WTC11 (cell line): ENCODE data around the gene CCDC51. TPM values are rescaled to one million over a fixed set of nuclear protein-coding genes. Genes with fewer than 3 reads are reported as not detected.

ENCODE experiments used
- ATAC-seq: fragments of 200-7000 bp; cut with Tn5 transposase; 2 replicates; pipeline ENCODE4 v1.10.0; 2021; ENCODE audit warnings: mild to moderate bottlenecking, moderate library complexity
- CTCF ChIA-PET: fragments of 300-600 bp; sonication (Branson Sonifier 250); formaldehyde crosslinking; loops from one replicate; lab custom pipeline; 2021; ENCODE audit warnings: antibody characterized with exemption; lab: Charles Lee
- POLR2A ChIA-PET: fragments of 350-600 bp; sonication (Branson Sonifier 250); formaldehyde crosslinking; loops from one replicate; lab custom pipeline; 2021; ENCODE audit warnings: antibody characterized with exemption; lab: Charles Lee
- DNase-seq: peaks from one replicate; pipeline ENCODE4 v3.0.0; 2021; ENCODE audit warnings: low spot score
- H3K27ac Mint-ChIP-seq: 2 replicates; pipeline ENCODE4 v1.8.0; 2021; ENCODE audit warnings: mixed read lengths
- H3K27me3 Mint-ChIP-seq: 2 replicates; pipeline ENCODE4 v1.8.0; 2021; ENCODE audit warnings: low read depth, mild to moderate bottlenecking, moderate library complexity, mixed read lengths
- H3K36me3 Mint-ChIP-seq: 2 replicates; pipeline ENCODE4 v1.8.0; 2021; ENCODE audit warnings: mixed read lengths
- H3K4me1 Mint-ChIP-seq: 2 replicates; pipeline ENCODE4 v1.8.0; 2022; ENCODE audit warnings: mixed read lengths
- H3K4me3 Mint-ChIP-seq: 2 replicates; pipeline ENCODE4 v1.8.0; 2021; ENCODE audit warnings: mild to moderate bottlenecking, moderate library complexity, mixed read lengths
- H3K9me3 Mint-ChIP-seq: 2 replicates; pipeline ENCODE4 v1.8.0; 2021; ENCODE audit warnings: mixed read lengths
- CREM ChIP-seq: sonication (generic); formaldehyde crosslinking; IDR thresholded peaks from 2 replicates; pipeline ENCODE4 v1.8.1; 2022; ENCODE audit warnings: mild to moderate bottlenecking, missing genetic modification reagents, moderate library complexity
- ETV6 ChIP-seq: sonication (generic); formaldehyde crosslinking; IDR thresholded peaks from 2 replicates; pipeline ENCODE4 v1.8.1; 2022; ENCODE audit warnings: mild to moderate bottlenecking, missing genetic modification reagents
- FOXJ3 ChIP-seq: sonication (generic); formaldehyde crosslinking; IDR thresholded peaks from 2 replicates; pipeline ENCODE4 v1.9.0; 2021; ENCODE audit warnings: missing genetic modification reagents, mild to moderate bottlenecking, borderline replicate concordance
- FOXK1 ChIP-seq: sonication (generic); formaldehyde crosslinking; IDR thresholded peaks from 2 replicates; pipeline ENCODE4 v1.8.0; 2022; ENCODE audit warnings: mild to moderate bottlenecking, moderate library complexity, missing genetic modification reagents
- GABPB1 ChIP-seq: sonication (generic); formaldehyde crosslinking; IDR thresholded peaks from 2 replicates; pipeline ENCODE4 v1.8.1; 2023; ENCODE audit warnings: mild to moderate bottlenecking, missing genetic modification reagents
- GRHL2 ChIP-seq: fragments of 250-450 bp; sonication (Bioruptor Pico); IDR thresholded peaks from 2 replicates; pipeline ENCODE4 v1.8.0; 2022; ENCODE audit warnings: mild to moderate bottlenecking, moderate library complexity; ENCODE audit not compliant: insufficient replicate concordance, severe bottlenecking
- JAZF1 ChIP-seq: fragments of 250-450 bp; sonication (Bioruptor Pico); IDR thresholded peaks from 2 replicates; pipeline ENCODE4 v1.9.0; 2021; ENCODE audit warnings: moderate library complexity, mild to moderate bottlenecking, inconsistent platforms
- KAT7 ChIP-seq: sonication (generic); formaldehyde crosslinking; IDR thresholded peaks from 2 replicates; pipeline ENCODE4 v1.8.1; 2023; ENCODE audit warnings: missing genetic modification reagents, mild to moderate bottlenecking, borderline replicate concordance
- MYBL2 ChIP-seq: sonication (generic); formaldehyde crosslinking; IDR thresholded peaks from 2 replicates; pipeline ENCODE4 v1.8.1; 2023; ENCODE audit warnings: mild to moderate bottlenecking, moderate library complexity, missing genetic modification reagents
- NFYB ChIP-seq: sonication (generic); formaldehyde crosslinking; conservative IDR thresholded peaks from 2 replicates; pipeline ENCODE4 v1.8.0; 2022; ENCODE audit warnings: low read depth, missing genetic modification reagents
- PRRX2 ChIP-seq: fragments of 250-450 bp; sonication (Bioruptor Pico); IDR thresholded peaks from 2 replicates; pipeline ENCODE4 v1.8.0; 2021; ENCODE audit warnings: mild to moderate bottlenecking
- TP53 ChIP-seq: sonication (generic); formaldehyde crosslinking; IDR thresholded peaks from 2 replicates; pipeline ENCODE4 v1.8.1; 2023; ENCODE audit warnings: mild to moderate bottlenecking, missing genetic modification reagents
- ZBTB21 ChIP-seq: sonication (generic); formaldehyde crosslinking; IDR thresholded peaks from 2 replicates; pipeline ENCODE4 v1.8.1; 2023; ENCODE audit warnings: mild to moderate bottlenecking, missing genetic modification reagents, borderline replicate concordance
- ZNF138 ChIP-seq: sonication (generic); formaldehyde crosslinking; conservative IDR thresholded peaks from 2 replicates; pipeline ENCODE4 v1.8.1; 2022; ENCODE audit warnings: mild to moderate bottlenecking, moderate library complexity, missing genetic modification reagents
- ZNF232 ChIP-seq: sonication (generic); formaldehyde crosslinking; IDR thresholded peaks from 2 replicates; pipeline ENCODE4 v1.8.0; 2022; ENCODE audit warnings: mild to moderate bottlenecking, missing genetic modification reagents
- ZNF396 ChIP-seq: fragments of 250-450 bp; sonication (Bioruptor Pico); IDR thresholded peaks from 2 replicates; pipeline ENCODE4 v1.8.0; 2021; ENCODE audit warnings: mild to moderate bottlenecking, moderate library complexity, borderline replicate concordance
- ZNF423 ChIP-seq: fragments of 250-450 bp; sonication (Bioruptor Pico); IDR thresholded peaks from 2 replicates; pipeline ENCODE4 v2.1.2; 2022; ENCODE audit warnings: mild to moderate bottlenecking, moderate library complexity
- total RNA-seq: library from RNA; stranded (reverse); gene quantifications from 3 replicates; pipeline ENCODE4 v1.2.3, GENCODE V29; 2021
- TF ChIP-seq, protein P1 (sequence below): sonication (generic); formaldehyde crosslinking; IDR thresholded peaks from 2 replicates; pipeline ENCODE4 v1.8.1; 2023; ENCODE audit warnings: mild to moderate bottlenecking, missing genetic modification reagents
- TF ChIP-seq, protein P2 (sequence below): sonication (generic); formaldehyde crosslinking; IDR thresholded peaks from 2 replicates; pipeline ENCODE4 v1.8.0; 2022; ENCODE audit warnings: mild to moderate bottlenecking, missing genetic modification reagents
- TF ChIP-seq, protein P3 (sequence below): fragments of 250-450 bp; sonication (Bioruptor Pico); IDR thresholded peaks from 2 replicates; pipeline ENCODE4 v1.9.0; 2021; ENCODE audit warnings: mild to moderate bottlenecking
- TF ChIP-seq, protein P4 (sequence below): fragments of 250-450 bp; sonication (Bioruptor Pico); IDR thresholded peaks from 2 replicates; pipeline ENCODE4 v1.8.0; 2021; ENCODE audit warnings: mild to moderate bottlenecking
- TF ChIP-seq, protein P5 (sequence below): sonication (generic); formaldehyde crosslinking; IDR thresholded peaks from 2 replicates; pipeline ENCODE4 v1.8.0; 2022; ENCODE audit warnings: missing genetic modification reagents

The CCDC51 gene
- total RNA-seq, 1 experiment from 2014 or later: 25.1 TPM

DNA sequence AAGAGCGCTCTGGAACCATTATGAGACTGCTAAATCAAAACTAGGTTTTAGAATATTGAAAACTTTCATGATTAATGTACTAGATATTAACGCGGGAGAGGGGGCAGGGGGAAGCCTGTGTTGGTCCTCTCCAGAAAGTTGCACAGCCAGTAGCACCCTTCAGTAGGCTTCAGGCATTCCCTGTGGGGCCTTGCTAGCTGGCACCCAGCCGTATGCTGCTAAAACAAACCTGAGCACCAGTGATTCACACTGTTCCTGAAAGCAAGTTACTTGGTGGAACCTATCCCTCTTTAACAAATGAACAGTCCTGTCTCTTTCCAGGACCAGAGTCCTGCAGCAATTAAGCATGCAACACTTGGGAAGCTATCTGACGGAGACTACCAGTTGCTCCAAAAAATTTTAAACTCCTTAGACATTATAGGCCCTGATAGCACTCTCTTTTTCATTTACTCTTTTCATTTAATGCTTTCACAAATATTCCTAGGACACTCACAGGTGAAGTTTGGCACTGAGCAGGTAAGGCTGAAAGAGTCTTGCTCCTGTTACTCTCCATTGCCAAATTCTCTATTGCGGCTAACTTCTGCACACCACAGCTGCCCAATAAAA is 5.5 kb upstream of the CCDC51 start:
- H3K4me3 Mint-ChIP-seq: peak overlapping the region; percentile 94
- ATAC-seq (no peak), DNase-seq (no peak)
- POLR2A ChIA-PET: interaction anchor here (0.5 to 1.8 kb wide), 6 partner anchors 9 to 224 kb away, joined by 3 to 11 read pairs (median 7); partner anchors contain the start of gene SHISA5
- TF ChIP-seq ZNF232 (CRISPR knock-in tag): no peak
- TF ChIP-seq ETV6: no peak
- no peak for TF ChIP-seq FOXJ3
- TF ChIP-seq, protein P1, sequence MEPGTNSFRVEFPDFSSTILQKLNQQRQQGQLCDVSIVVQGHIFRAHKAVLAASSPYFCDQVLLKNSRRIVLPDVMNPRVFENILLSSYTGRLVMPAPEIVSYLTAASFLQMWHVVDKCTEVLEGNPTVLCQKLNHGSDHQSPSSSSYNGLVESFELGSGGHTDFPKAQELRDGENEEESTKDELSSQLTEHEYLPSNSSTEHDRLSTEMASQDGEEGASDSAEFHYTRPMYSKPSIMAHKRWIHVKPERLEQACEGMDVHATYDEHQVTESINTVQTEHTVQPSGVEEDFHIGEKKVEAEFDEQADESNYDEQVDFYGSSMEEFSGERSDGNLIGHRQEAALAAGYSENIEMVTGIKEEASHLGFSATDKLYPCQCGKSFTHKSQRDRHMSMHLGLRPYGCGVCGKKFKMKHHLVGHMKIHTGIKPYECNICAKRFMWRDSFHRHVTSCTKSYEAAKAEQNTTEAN (CRISPR knock-in tag): no peak
- no peak for TF ChIP-seq FOXK1
- no peak for TF ChIP-seq ZNF423 (CRISPR knock-in tag)
- TF ChIP-seq JAZF1: no peak
- TF ChIP-seq KAT7 (CRISPR knock-in tag): no peak
- no peak for TF ChIP-seq GRHL2 (CRISPR knock-in tag)
- TF ChIP-seq CREM (CRISPR knock-in tag): no peak
- no peak for TF ChIP-seq PRRX2 (CRISPR knock-in tag)
- TF ChIP-seq ZNF396 (CRISPR knock-in tag): no peak
- TF ChIP-seq, protein P2, sequence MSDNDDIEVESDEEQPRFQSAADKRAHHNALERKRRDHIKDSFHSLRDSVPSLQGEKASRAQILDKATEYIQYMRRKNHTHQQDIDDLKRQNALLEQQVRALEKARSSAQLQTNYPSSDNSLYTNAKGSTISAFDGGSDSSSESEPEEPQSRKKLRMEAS (CRISPR knock-in tag): no peak
- TF ChIP-seq, protein P3, sequence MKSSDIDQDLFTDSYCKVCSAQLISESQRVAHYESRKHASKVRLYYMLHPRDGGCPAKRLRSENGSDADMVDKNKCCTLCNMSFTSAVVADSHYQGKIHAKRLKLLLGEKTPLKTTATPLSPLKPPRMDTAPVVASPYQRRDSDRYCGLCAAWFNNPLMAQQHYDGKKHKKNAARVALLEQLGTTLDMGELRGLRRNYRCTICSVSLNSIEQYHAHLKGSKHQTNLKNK (CRISPR knock-in tag): no peak
- TF ChIP-seq MYBL2 (CRISPR knock-in tag): no peak
- no peak for TF ChIP-seq NFYB (CRISPR knock-in tag)
- TF ChIP-seq, protein P4, sequence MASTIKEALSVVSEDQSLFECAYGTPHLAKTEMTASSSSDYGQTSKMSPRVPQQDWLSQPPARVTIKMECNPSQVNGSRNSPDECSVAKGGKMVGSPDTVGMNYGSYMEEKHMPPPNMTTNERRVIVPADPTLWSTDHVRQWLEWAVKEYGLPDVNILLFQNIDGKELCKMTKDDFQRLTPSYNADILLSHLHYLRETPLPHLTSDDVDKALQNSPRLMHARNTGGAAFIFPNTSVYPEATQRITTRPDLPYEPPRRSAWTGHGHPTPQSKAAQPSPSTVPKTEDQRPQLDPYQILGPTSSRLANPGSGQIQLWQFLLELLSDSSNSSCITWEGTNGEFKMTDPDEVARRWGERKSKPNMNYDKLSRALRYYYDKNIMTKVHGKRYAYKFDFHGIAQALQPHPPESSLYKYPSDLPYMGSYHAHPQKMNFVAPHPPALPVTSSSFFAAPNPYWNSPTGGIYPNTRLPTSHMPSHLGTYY (CRISPR knock-in tag): no peak
- H3K27ac Mint-ChIP-seq: peak overlapping the region; percentile 89
- peaks cover 29% of the 10 kb centered on the region for H3K4me1 Mint-ChIP-seq
- H3K27me3 Mint-ChIP-seq: no peaks in the 10 kb centered on the region
- no peaks in the 10 kb centered on the region for H3K9me3 Mint-ChIP-seq
- CTCF ChIA-PET: interaction anchor here (0.6 to 4.5 kb wide), 9 partner anchors 9 to 241 kb away, joined by 3 to 121 read pairs (median 10); partner anchors contain the start of genes NCKIPSD and SLC26A6
- H3K36me3 Mint-ChIP-seq: peaks cover 29% of the 10 kb centered on the region

DNA sequence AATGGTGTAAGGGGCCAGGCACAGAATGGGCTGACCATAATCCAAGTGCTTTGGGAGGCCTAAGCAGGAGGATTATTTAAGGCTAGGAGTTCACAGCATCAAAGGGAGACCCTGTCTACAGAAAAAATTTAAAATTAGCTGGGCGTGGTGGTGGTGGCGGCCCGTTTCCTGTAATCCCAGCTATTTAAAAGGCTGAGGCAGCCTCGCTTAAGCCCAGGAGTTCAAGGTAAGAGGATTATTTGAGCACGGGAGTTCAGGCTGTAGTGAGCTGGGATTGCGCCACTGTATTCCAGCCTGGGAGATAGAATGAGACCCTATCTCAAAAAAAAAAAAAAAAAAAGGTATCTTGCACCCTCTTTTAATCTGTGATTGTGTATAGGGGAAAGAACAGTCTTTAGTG is 2.0 kb upstream of the CCDC51 start:
- TF ChIP-seq GRHL2 (CRISPR knock-in tag): no peak
- ChIA-PET CTCF (no interaction called here), POLR2A (no interaction called here)
- DNase-seq (no peak), ATAC-seq (no peak)
- H3K36me3 Mint-ChIP-seq: peaks cover 25% of the 10 kb centered on the region
- H3K9me3 Mint-ChIP-seq: no peaks in the 10 kb centered on the region
- no peaks in the 10 kb centered on the region for H3K27me3 Mint-ChIP-seq
- H3K27ac Mint-ChIP-seq: no peak overlapping the region; the same call in 1 of the 2 replicates
- peaks cover 28% of the 10 kb centered on the region for H3K4me1 Mint-ChIP-seq
- peak overlapping the region; percentile 99 for H3K4me3 Mint-ChIP-seq

DNA sequence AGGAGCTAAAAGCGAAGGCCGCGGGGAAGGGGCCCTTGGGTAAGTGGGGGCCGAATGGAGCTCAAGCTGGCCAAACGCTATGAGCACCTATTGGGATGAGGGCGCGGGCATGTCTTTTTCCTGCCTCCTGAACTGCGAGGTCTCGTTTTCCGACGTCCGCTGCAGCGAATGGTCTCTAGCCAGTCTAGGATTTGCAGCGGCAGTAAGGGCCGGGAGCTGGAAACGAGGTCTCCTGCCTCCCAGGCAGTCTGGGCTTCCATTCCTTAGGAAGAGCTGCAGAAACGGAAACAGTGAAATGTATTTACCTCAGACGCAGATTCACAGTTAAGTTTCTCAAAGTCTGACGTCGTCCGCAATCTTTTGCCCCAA is 655 bp upstream of the CCDC51 start:
- H3K27me3 Mint-ChIP-seq: no peaks in the 10 kb centered on the region
- DNase-seq (no peak), ATAC-seq (no peak)
- peak overlapping the region; percentile 99 for H3K27ac Mint-ChIP-seq
- H3K4me1 Mint-ChIP-seq: peaks cover 20% of the 10 kb centered on the region
- H3K36me3 Mint-ChIP-seq: peaks cover 25% of the 10 kb centered on the region
- POLR2A ChIA-PET: interaction anchor here (0.7 to 2.2 kb wide), 4 partner anchors 10 to 72 kb away, joined by 4 to 15 read pairs (median 6); partner anchors contain the start of gene PLXNB1
- H3K9me3 Mint-ChIP-seq: no peaks in the 10 kb centered on the region
- CTCF ChIA-PET: interaction anchor here (0.7 to 2.3 kb wide), 8 partner anchors 11 to 300 kb away, joined by 3 to 17 read pairs (median 6); partner anchors contain the start of genes PLXNB1 and SLC26A6
- peak overlapping the region; percentile 99 for H3K4me3 Mint-ChIP-seq
- TF ChIP-seq TP53 (CRISPR knock-in tag) (no peak), ZNF138 (no peak), ZBTB21 (CRISPR knock-in tag) (no peak), GABPB1 (no peak)
- TF ChIP-seq, protein P2 (CRISPR knock-in tag): no peak
- TF ChIP-seq, protein P5, sequence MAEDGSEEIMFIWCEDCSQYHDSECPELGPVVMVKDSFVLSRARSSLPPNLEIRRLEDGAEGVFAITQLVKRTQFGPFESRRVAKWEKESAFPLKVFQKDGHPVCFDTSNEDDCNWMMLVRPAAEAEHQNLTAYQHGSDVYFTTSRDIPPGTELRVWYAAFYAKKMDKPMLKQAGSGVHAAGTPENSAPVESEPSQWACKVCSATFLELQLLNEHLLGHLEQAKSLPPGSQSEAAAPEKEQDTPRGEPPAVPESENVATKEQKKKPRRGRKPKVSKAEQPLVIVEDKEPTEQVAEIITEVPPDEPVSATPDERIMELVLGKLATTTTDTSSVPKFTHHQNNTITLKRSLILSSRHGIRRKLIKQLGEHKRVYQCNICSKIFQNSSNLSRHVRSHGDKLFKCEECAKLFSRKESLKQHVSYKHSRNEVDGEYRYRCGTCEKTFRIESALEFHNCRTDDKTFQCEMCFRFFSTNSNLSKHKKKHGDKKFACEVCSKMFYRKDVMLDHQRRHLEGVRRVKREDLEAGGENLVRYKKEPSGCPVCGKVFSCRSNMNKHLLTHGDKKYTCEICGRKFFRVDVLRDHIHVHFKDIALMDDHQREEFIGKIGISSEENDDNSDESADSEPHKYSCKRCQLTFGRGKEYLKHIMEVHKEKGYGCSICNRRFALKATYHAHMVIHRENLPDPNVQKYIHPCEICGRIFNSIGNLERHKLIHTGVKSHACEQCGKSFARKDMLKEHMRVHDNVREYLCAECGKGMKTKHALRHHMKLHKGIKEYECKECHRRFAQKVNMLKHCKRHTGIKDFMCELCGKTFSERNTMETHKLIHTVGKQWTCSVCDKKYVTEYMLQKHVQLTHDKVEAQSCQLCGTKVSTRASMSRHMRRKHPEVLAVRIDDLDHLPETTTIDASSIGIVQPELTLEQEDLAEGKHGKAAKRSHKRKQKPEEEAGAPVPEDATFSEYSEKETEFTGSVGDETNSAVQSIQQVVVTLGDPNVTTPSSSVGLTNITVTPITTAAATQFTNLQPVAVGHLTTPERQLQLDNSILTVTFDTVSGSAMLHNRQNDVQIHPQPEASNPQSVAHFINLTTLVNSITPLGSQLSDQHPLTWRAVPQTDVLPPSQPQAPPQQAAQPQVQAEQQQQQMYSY: no peak
